AG08395 (cell line): ENCODE data around the gene MSX1.
A peak's percentile ranks its signal among the peaks of the same experiment; 100 is the strongest.

Source experiments
- DNase-seq: peaks from one replicate; pipeline ENCODE4 v3.0.0; 2012; ENCODE audit warnings: mixed read lengths, low spot score

Gene MSX1

GRCh38 chr4:4841156-4841555 is 18.3 kb upstream of the MSX1 start:
- no peak for DNase-seq

GRCh38 chr4:4842476-4843441 is 16.7 kb upstream of the MSX1 start:
- no peak for DNase-seq

GRCh38 chr4:4843635-4844291 is 15.7 kb upstream of the MSX1 start:
- no peak for DNase-seq

GRCh38 chr4:4845027-4845426 is 14.4 kb upstream of the MSX1 start:
- DNase-seq = no peak

GRCh38 chr4:4847011-4847410 is 12.5 kb upstream of the MSX1 start:
- no peak for DNase-seq

- DNase-seq = no peak
Measured at GRCh38 chr4:4848540-4848939, 10.9 kb upstream of the MSX1 start.

- no peak for DNase-seq
Measured at GRCh38 chr4:4849106-4849505, 10.4 kb upstream of the MSX1 start.

- no peak for DNase-seq
Measured at GRCh38 chr4:4849524-4850193, 9.8 kb upstream of the MSX1 start.

- no peak for DNase-seq
Measured at GRCh38 chr4:4851081-4851480, 8.4 kb upstream of the MSX1 start.

GRCh38 chr4:4851906-4852305 is 7.6 kb upstream of the MSX1 start:
- no peak for DNase-seq

GRCh38 chr4:4852591-4853362 is 6.7 kb upstream of the MSX1 start:
- DNase-seq = peak; percentile 86

- DNase-seq = no peak
Measured at GRCh38 chr4:4853371-4853823, 6.1 kb upstream of the MSX1 start.

- no peak for DNase-seq
Measured at GRCh38 chr4:4853921-4854648, 5.4 kb upstream of the MSX1 start.

GRCh38 chr4:4854649-4855295 is 4.7 kb upstream of the MSX1 start:
- no peak for DNase-seq

GRCh38 chr4:4855301-4856070 is 4.0 kb upstream of the MSX1 start:
- no peak for DNase-seq

GRCh38 chr4:4856071-4857000 is 3.1 kb upstream of the MSX1 start:
- no peak for DNase-seq

GRCh38 chr4:4857001-4857808 is 2.3 kb upstream of the MSX1 start:
- DNase-seq = no peak
